ENCODE data around the gene HSD17B2.

GRCh38 chr16:82008957-82009592 lies 26.0 kb upstream of the HSD17B2 start:
- TF ChIP-seq POLR2A (IDR thresholded peaks at IDR 0.05) = no peak
- TF ChIP-seq, protein P1, sequence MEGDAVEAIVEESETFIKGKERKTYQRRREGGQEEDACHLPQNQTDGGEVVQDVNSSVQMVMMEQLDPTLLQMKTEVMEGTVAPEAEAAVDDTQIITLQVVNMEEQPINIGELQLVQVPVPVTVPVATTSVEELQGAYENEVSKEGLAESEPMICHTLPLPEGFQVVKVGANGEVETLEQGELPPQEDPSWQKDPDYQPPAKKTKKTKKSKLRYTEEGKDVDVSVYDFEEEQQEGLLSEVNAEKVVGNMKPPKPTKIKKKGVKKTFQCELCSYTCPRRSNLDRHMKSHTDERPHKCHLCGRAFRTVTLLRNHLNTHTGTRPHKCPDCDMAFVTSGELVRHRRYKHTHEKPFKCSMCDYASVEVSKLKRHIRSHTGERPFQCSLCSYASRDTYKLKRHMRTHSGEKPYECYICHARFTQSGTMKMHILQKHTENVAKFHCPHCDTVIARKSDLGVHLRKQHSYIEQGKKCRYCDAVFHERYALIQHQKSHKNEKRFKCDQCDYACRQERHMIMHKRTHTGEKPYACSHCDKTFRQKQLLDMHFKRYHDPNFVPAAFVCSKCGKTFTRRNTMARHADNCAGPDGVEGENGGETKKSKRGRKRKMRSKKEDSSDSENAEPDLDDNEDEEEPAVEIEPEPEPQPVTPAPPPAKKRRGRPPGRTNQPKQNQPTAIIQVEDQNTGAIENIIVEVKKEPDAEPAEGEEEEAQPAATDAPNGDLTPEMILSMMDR (IDR thresholded peaks at IDR 0.05) = no peak
